ENCODE measurements around the gene KIAA0930.

The KIAA0930 gene

DNA sequence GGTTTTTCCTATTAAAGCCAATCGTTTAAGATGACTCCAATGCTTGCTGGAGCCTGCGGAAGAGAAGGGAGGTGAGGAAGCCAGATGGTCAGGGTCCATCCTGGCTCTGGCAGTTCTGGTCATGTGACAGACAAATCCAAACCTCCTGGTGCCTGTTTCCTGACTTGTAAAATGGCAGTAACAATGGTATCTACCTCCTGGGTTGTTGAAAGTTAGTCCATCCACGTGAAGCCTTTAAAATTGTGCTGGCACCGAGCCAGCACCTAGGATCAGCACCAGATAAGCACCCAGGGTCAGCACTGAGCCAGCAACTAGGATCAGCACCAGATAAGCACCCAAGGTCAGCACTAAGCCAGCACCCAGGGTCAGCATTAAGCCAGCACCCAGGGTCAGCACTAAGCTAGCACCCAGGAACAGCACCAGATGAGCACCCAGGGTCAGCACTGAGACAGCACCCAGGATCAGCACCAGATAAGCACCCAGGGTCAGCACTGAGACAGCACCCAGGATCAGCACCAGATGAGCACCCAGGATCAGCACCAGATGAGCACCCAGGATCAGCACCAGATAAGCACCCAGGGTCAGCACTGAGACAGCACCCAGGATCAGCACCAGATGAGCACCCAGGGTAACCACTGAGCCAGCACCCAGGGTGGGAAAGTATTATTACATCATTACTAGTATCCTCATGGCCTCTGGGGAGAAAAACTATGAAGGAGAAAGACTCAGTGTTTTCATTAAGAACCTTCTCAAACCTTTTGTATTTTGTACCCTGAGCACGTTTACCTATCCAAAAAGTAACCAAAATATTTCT, 17.2 kb downstream of the KIAA0930 start:
- TF ChIP-seq CTCF (IDR thresholded peaks at IDR 0.05; ENCODE audit: insufficient read depth, low read length, missing control alignments) = no peak
- CTCF ChIA-PET = no interaction called here
- DNase-seq (ENCODE audit: low read depth, low spot score) = no peak
- POLR2A ChIA-PET = no interaction called here
- no peak overlapping the region for H3K4me3 ChIP-seq (ENCODE audit: low read depth, low read length)

DNA sequence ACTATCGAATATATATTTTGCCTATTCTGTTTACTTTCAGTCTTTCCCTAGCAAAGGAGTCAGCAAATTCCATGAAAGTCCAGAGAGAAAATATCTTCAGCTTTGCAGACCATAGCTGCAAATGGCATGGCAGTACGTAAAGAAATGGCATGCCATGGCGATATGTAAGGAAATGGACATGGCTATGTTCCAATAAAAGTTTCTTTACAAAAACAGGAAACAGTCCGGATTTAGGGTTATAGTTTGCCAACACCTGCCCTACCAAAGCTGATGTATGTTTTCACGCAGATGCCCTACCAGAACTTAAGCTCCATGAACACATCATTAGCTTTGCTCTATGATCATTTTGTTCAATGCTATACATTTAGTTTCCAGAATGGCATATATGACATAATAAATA, 19.5 kb downstream of the KIAA0930 start:
- ChIA-PET CTCF (interaction anchor here (0.8 to 1.3 kb wide), 3 partner anchors 8 to 113 kb away, joined by 3 to 4 read pairs (median 4); no protein-coding TSS in a partner anchor), POLR2A (no interaction called here)
- no peak overlapping the region for H3K4me3 ChIP-seq (ENCODE audit: low read depth, low read length)
- no peak for DNase-seq (ENCODE audit: low read depth, low spot score)
- no peak for TF ChIP-seq CTCF (IDR thresholded peaks at IDR 0.05; ENCODE audit: insufficient read depth, low read length, missing control alignments)

DNA sequence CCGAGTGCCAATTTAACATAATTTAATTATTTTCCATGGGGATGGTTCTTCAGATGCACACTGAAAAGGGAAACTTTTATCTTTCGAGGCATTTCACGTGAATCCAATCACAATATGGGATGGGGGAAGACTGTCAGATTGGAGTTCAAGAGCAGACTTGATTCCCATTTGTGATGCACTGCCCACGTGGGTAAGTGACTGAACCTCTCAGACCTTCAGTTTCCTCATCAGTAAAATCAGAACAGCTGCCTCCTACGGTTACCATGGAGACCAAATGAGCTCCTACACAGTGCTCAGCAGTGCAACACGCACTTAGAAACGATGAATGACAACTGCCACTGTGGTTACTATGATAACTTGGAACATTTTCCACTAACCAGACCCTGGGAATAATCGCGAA, 21.7 kb downstream of the KIAA0930 start:
- no peak for TF ChIP-seq CTCF (IDR thresholded peaks at IDR 0.05; ENCODE audit: insufficient read depth, low read length, missing control alignments)
- CTCF ChIA-PET = interaction anchor here (1.4 kb wide), 1 partner anchor 10 kb away, joined by 5 read pairs; no protein-coding TSS in a partner anchor
- DNase-seq (ENCODE audit: low read depth, low spot score) = no peak
- POLR2A ChIA-PET = no interaction called here
- no peak overlapping the region for H3K4me3 ChIP-seq (ENCODE audit: low read depth, low read length)

DNA sequence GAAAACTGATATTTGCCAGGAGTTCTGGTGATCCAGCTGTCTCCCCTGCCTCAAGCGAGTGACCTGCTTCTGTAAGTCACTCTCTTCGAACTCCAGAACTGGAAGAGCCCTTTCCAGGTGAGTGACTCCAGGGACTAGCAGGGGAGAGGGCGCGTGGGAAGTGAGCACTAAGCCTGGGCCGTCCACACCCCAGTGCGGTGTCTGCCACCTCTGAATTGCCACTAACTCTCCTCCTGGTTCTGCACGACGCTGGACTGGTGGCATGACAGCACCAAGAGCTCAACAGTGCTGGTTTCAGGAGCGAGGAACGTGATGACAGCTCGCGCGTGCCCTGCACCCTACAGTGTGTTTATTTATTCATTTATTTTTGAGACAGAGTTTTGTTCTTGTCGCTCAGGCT, 22.9 kb downstream of the KIAA0930 start:
- no peak for DNase-seq (ENCODE audit: low read depth, low spot score)
- TF ChIP-seq CTCF (IDR thresholded peaks at IDR 0.05; ENCODE audit: insufficient read depth, low read length, missing control alignments) = no peak
- ChIA-PET POLR2A (no interaction called here), CTCF (interaction anchor here (1.4 to 1.5 kb wide), 2 partner anchors 9 to 122 kb away, joined by 5 to 6 read pairs; no protein-coding TSS in a partner anchor)
- H3K4me3 ChIP-seq (ENCODE audit: low read depth, low read length) = no peak overlapping the region

GRCh38 chr22:45217345-45217744, 23.3 kb downstream of the KIAA0930 start:
- POLR2A ChIA-PET = no interaction called here
- TF ChIP-seq CTCF (IDR thresholded peaks at IDR 0.05; ENCODE audit: insufficient read depth, low read length, missing control alignments) = no peak

GRCh38 chr22:45216133-45217003, 24.3 kb downstream of the KIAA0930 start:
- no peak for TF ChIP-seq CTCF (IDR thresholded peaks at IDR 0.05; ENCODE audit: insufficient read depth, low read length, missing control alignments)
- no peak overlapping the region; the same call in 1 of the 2 replicates for H3K4me3 ChIP-seq (ENCODE audit: low read depth, low read length)
- ChIA-PET POLR2A (no interaction called here), CTCF (interaction anchor here (1.5 kb wide), 1 partner anchor 120 kb away, joined by 6 read pairs; no protein-coding TSS in a partner anchor)
- no peak for DNase-seq (ENCODE audit: low read depth, low spot score)

More at GRCh38 chr22:45217345-45217744, 23.3 kb downstream of the KIAA0930 start:
- CTCF ChIA-PET = interaction anchor here (1.4 to 1.5 kb wide), 2 partner anchors 9 to 121 kb away, joined by 5 to 6 read pairs; no protein-coding TSS in a partner anchor
- H3K4me3 ChIP-seq (ENCODE audit: low read depth, low read length) = no peak overlapping the region
- no peak for DNase-seq (ENCODE audit: low read depth, low spot score)
